Activated B cell treated with CpG ODN at 0.5 μM for 24 hours (primary cell): ENCODE results near the gene ENPP1. TPM values are rescaled to one million over a fixed set of nuclear protein-coding genes. Genes with fewer than 3 reads are reported as not detected.

Experiments
- ATAC-seq: fragments of 200-7000 bp; cut with Tn5 transposase; one replicate; pipeline ENCODE4 v1.10.0; 2021; ENCODE audit warnings: low read depth, mild to moderate bottlenecking, moderate library complexity
- CTCF ChIA-PET: fragments of 350-600 bp; sonication (Branson Sonifier 250); formaldehyde crosslinking; loops from one replicate; lab custom pipeline; 2021; ENCODE audit warnings: antibody characterized with exemption; lab: Charles Lee
- POLR2A ChIA-PET: fragments of 350-600 bp; sonication (Branson Sonifier 250); formaldehyde crosslinking; loops from one replicate; lab custom pipeline; 2021; ENCODE audit warnings: antibody characterized with exemption; lab: Charles Lee
- DNase-seq: peaks from one replicate; pipeline ENCODE4 v3.0.0; 2022
- H3K27ac Mint-ChIP-seq: one replicate; pipeline ENCODE4 v1.8.0; 2020; ENCODE audit warnings: mixed read lengths
- H3K27me3 Mint-ChIP-seq: one replicate; pipeline ENCODE4 v1.8.0; 2021; ENCODE audit warnings: mixed read lengths
- H3K36me3 Mint-ChIP-seq: one replicate; pipeline ENCODE4 v1.8.0; 2021; ENCODE audit warnings: low read depth, mixed read lengths
- H3K4me1 Mint-ChIP-seq: one replicate; pipeline ENCODE4 v1.8.0; 2021; ENCODE audit warnings: mixed read lengths
- H3K4me3 Mint-ChIP-seq: one replicate; pipeline ENCODE4 v1.8.0; 2020; ENCODE audit warnings: mild to moderate bottlenecking, mixed read lengths
- H3K9me3 Mint-ChIP-seq: one replicate; pipeline ENCODE4 v1.8.0; 2020; ENCODE audit warnings: mixed read lengths
- intact Hi-C: fragments of 100-400 bp; cut with micrococcal nuclease; formaldehyde crosslinking; loops from one replicate; pipeline ENCODE4 v1.15.1; 2024
- total RNA-seq: library from RNA; stranded (reverse); gene quantifications from 2 replicates; pipeline ENCODE4 v1.2.3, GENCODE V29; 2022
- TF ChIP-seq, protein P1 (sequence below): fragments of 200-600 bp; IDR thresholded peaks from one replicate; pipeline ENCODE4 v1.8.0; 2022; ENCODE audit warnings: antibody characterized with exemption, mild to moderate bottlenecking

Gene ENPP1
- total RNA-seq, 1 donor from 2014 or later = 1.3 TPM

DNA sequence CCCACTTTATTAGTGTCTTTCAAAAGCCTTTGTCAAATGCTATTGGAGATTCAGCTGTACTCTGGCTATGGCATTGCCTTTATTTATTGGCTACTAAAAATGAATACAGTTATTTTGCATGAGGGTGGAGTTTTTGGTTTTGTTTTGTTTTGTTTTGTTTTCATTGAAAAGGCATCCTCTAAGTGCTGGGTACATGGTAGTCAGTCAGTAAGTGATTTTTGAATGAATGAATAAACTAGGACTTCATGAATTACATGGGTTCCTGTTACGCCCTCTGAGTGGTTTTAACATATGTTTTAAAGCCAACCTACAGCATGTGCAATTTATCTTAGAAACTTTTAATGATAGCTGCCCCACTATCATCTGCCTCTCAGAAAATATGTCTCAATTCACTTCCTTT lies 38.9 kb upstream of the ENPP1 start:
- ChIA-PET CTCF (no interaction called here), POLR2A (no interaction called here)
- no peak overlapping the region for H3K27ac Mint-ChIP-seq
- DNase-seq = no peak
- TF ChIP-seq, protein P1, sequence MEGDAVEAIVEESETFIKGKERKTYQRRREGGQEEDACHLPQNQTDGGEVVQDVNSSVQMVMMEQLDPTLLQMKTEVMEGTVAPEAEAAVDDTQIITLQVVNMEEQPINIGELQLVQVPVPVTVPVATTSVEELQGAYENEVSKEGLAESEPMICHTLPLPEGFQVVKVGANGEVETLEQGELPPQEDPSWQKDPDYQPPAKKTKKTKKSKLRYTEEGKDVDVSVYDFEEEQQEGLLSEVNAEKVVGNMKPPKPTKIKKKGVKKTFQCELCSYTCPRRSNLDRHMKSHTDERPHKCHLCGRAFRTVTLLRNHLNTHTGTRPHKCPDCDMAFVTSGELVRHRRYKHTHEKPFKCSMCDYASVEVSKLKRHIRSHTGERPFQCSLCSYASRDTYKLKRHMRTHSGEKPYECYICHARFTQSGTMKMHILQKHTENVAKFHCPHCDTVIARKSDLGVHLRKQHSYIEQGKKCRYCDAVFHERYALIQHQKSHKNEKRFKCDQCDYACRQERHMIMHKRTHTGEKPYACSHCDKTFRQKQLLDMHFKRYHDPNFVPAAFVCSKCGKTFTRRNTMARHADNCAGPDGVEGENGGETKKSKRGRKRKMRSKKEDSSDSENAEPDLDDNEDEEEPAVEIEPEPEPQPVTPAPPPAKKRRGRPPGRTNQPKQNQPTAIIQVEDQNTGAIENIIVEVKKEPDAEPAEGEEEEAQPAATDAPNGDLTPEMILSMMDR = no peak
- ATAC-seq = no peak
- peaks cover 6% of the 10 kb centered on the region for H3K27me3 Mint-ChIP-seq
- no peaks in the 10 kb centered on the region for H3K4me1 Mint-ChIP-seq
- H3K36me3 Mint-ChIP-seq = no peaks in the 10 kb centered on the region
- intact Hi-C loops = no loop called here
- no peak overlapping the region for H3K4me3 Mint-ChIP-seq
- H3K9me3 Mint-ChIP-seq = no peaks in the 10 kb centered on the region

DNA sequence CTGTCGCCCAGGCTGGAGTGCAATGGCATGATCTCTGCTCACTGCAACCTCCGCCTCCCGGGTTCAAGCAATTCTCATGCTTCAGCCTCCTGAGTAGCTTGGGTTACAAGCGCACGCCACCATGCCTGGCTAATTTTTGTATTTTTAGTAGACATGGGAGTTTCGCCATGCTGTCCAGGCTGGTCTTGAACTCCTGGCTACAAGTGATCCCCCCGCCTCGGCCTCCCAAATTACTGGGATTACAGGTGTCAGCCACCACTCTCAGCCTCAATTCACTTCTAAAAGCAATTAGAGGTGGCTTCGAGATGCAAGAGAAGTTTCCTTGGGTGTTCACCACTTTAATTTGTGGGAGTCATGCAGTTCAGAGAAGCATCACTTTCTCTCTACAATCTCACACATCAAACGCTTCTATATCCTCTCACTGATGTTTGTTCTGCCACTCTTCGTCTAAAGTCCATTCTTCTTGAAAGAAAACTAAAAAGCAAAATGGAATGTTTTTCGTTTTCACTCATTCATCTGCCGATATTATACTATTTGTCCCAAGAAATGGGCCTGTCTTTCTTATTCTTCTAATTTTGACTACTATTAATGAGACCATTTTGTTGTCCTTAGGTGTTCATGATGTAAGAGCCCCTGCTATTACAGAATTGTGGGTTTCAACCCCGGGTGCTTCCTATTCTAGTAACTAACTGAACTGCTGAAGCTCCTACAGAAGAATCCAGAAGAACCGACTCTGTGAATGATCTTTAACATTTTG lies 38.3 kb upstream of the ENPP1 start:
- DNase-seq (no peak), ATAC-seq (no peak)
- no peak overlapping the region for H3K27ac Mint-ChIP-seq
- no peak overlapping the region for H3K4me3 Mint-ChIP-seq
- ChIA-PET POLR2A (no interaction called here), CTCF (no interaction called here)
- H3K4me1 Mint-ChIP-seq = no peaks in the 10 kb centered on the region
- TF ChIP-seq, protein P1 = no peak
- no peaks in the 10 kb centered on the region for H3K36me3 Mint-ChIP-seq
- H3K9me3 Mint-ChIP-seq = no peaks in the 10 kb centered on the region
- peaks cover 6% of the 10 kb centered on the region for H3K27me3 Mint-ChIP-seq
- intact Hi-C loops = no loop called here

DNA sequence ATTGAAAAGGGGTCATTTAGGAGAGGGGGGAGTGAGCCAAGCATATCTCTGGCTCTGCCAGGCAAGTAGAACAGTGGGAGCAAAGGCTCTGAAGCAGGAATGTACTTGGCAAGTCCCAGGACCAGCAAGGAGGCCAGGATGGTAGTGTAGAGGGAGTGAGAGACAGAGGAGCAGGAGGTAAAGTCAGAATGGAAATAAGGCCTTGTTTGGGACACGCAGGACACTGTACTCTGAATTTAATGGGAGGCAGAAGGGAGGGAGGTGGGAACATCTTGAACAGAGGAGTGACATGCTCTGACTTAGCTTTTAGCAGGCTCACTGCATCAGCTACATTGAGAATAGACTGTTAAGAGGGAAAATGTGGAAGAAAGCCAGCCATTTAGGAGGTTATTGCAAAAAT lies 37.0 kb upstream of the ENPP1 start:
- no peak overlapping the region for H3K27ac Mint-ChIP-seq
- intact Hi-C loops = no loop called here
- TF ChIP-seq, protein P1 = no peak
- DNase-seq (no peak), ATAC-seq (no peak)
- H3K36me3 Mint-ChIP-seq = no peaks in the 10 kb centered on the region
- no peak overlapping the region for H3K4me3 Mint-ChIP-seq
- H3K9me3 Mint-ChIP-seq = no peaks in the 10 kb centered on the region
- ChIA-PET CTCF (no interaction called here), POLR2A (no interaction called here)
- H3K4me1 Mint-ChIP-seq = no peaks in the 10 kb centered on the region
- H3K27me3 Mint-ChIP-seq = peaks cover 6% of the 10 kb centered on the region

DNA sequence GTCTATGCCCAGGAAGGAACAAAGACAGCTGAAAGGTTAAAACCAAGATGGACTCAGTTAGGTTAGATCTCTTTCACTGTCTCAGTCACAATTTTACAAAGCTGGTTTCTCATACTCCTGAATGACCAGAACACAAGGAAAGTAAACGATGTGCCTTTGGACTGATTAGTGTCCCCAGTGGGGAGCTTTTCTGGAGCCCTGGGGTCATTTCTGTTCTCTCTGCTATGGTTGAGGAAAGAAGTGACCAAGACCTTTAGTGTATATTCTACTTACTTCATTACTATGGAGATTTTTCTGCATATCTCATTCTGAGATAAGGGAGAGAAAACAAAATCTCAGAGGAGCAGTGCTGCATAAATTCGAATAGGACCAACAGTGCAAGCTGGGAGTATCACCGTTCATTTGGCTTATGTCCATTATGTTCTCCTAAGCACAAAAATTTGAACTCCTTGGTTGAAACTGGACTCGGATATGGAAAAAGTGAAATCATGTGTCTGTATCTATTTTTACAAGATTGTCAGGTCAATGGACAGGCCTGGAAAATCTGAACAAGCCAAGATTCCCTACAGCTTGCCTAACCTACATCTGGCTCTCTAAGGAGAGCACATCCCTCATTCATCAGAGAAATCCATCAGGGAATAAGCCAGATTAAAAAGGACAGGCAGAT lies 34.4 kb upstream of the ENPP1 start:
- no peaks in the 10 kb centered on the region for H3K4me1 Mint-ChIP-seq
- H3K27me3 Mint-ChIP-seq = peaks cover 4% of the 10 kb centered on the region
- TF ChIP-seq, protein P1 = no peak
- no peak overlapping the region for H3K27ac Mint-ChIP-seq
- H3K4me3 Mint-ChIP-seq = no peak overlapping the region
- DNase-seq (no peak), ATAC-seq (no peak)
- H3K9me3 Mint-ChIP-seq = no peaks in the 10 kb centered on the region
- ChIA-PET CTCF (no interaction called here), POLR2A (no interaction called here)
- no peaks in the 10 kb centered on the region for H3K36me3 Mint-ChIP-seq
- intact Hi-C loops = no loop called here

DNA sequence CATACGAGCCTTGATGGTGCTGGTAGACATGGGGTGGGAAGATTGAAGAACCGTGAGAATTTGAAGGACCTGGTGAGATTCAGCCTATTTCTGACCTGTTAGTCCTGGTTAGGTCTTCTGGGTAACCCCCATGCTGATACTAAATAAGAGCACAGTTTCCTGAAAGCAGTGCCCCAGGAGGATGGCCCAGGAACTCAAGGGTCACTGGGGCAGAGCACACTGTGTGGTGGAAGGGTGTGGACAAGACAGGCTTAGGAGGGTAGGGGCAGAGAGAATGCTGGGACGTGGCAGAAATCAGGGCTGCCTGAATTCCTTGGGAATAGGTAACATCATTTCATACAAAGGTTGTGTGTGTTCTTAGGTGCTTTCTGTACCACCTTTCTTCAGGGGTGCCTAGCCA lies 31.9 kb upstream of the ENPP1 start:
- CTCF ChIA-PET = no interaction called here
- H3K4me3 Mint-ChIP-seq = no peak overlapping the region
- ATAC-seq (no peak), DNase-seq (no peak)
- H3K4me1 Mint-ChIP-seq = no peaks in the 10 kb centered on the region
- TF ChIP-seq, protein P1 = no peak
- intact Hi-C loops = no loop called here
- no peaks in the 10 kb centered on the region for H3K9me3 Mint-ChIP-seq
- H3K36me3 Mint-ChIP-seq = no peaks in the 10 kb centered on the region
- H3K27ac Mint-ChIP-seq = no peak overlapping the region
- peaks cover 4% of the 10 kb centered on the region for H3K27me3 Mint-ChIP-seq
- POLR2A ChIA-PET = no interaction called here
